Measurements from ENCODE around the gene CHADL.
"Not testable (repeated sequence)": the region's sequence is repeated elsewhere in the genome, so short reads cannot be mapped to it uniquely, and the experiment has no call there.

- TF ChIP-seq CTCF (IDR thresholded peaks at IDR 0.05); TCF7L2 (IDR thresholded peaks at IDR 0.05; ENCODE audit: low read depth, low read length); POLR2AphosphoS5 (IDR thresholded peaks at IDR 0.05; ENCODE audit: low read depth, low read length); REST (IDR thresholded peaks at IDR 0.05; ENCODE audit: insufficient read depth in 1 of 2, low read depth in 2 of 2, low read length in 1 of 2): not testable (repeated sequence)
These were observed 60.4 kb downstream of the CHADL start for GRCh38 chr22:41180362-41180761.
